HEK293 (cell line): ENCODE results near the gene TMEM234.

Experiments used
- CTCF ChIA-PET: fragments of 350-600 bp; formaldehyde crosslinking; extraction: SDS; loops from one replicate; lab custom pipeline; 2021; ENCODE audit warnings: antibody characterized with exemption; lab: Yijun Ruan, JAX
- POLR2A ChIA-PET: fragments of 300-600 bp; formaldehyde crosslinking; extraction: SDS; loops from one replicate; lab custom pipeline; 2020; ENCODE audit warnings: antibody characterized with exemption, inconsistent platforms; lab: Yijun Ruan, JAX
- H3K27ac ChIP-seq: fragments of 200-500 bp; sonication (Bioruptor generic); 2 replicates; pipeline ENCODE4 v1.5.1; 2014; ENCODE audit warnings: low read depth, low read length, control low read depth, inconsistent platforms; ENCODE audit errors: extremely low read depth
- H3K36me3 ChIP-seq, 2 experiments: fragments of 200-500 bp in 1 of 2; sonication (Bioruptor generic) in 1 of 2; 1 replicate in 1 of 2; 2 replicates in 1 of 2; pipeline ENCODE4 v1.5.1; 2014 to 2017; ENCODE audit warnings: inconsistent platforms in 2 of 2, low read length in 2 of 2; ENCODE audit not compliant: control insufficient read depth in 2 of 2, insufficient read depth in 1 of 2
- H3K4me1 ChIP-seq: fragments of 200-500 bp; sonication (Bioruptor generic); 2 replicates; pipeline ENCODE4 v1.5.1; 2014; ENCODE audit warnings: mild to moderate bottlenecking, low read length, inconsistent platforms; ENCODE audit not compliant: control insufficient read depth, insufficient read depth
- H3K4me3 ChIP-seq: 2 replicates; pipeline ENCODE4 v1.5.1; 2011; ENCODE audit warnings: low read depth, mild to moderate bottlenecking, control low read depth, low read length, moderate library complexity
- H3K9me3 ChIP-seq: fragments of 200-500 bp; sonication (Bioruptor generic); 2 replicates; pipeline ENCODE4 v1.5.1; 2014; ENCODE audit warnings: low read depth, low read length, inconsistent platforms; ENCODE audit not compliant: control insufficient read depth, insufficient read depth
- GLI4 ChIP-seq: fragments of 450-650 bp; formaldehyde crosslinking; IDR thresholded peaks from 2 replicates; pipeline ENCODE4 v1.5.1; 2016; ENCODE audit warnings: missing biosample characterization, missing genetic modification characterization
- ZNF155 ChIP-seq: fragments of 450-650 bp; formaldehyde crosslinking; IDR thresholded peaks from 2 replicates; pipeline ENCODE4 v1.5.1; 2016; ENCODE audit warnings: missing biosample characterization, missing genetic modification characterization
- ZNF157 ChIP-seq: fragments of 450-650 bp; formaldehyde crosslinking; IDR thresholded peaks from 2 replicates; pipeline ENCODE4 v1.5.1; 2016; ENCODE audit warnings: missing biosample characterization, missing genetic modification characterization
- ZNF184 ChIP-seq: fragments of 450-650 bp; IDR thresholded peaks from 2 replicates; pipeline ENCODE4 v1.5.1; 2018; ENCODE audit warnings: missing biosample characterization, mild to moderate bottlenecking, missing genetic modification characterization
- ZNF2 ChIP-seq: fragments of 450-650 bp; formaldehyde crosslinking; IDR thresholded peaks from 2 replicates; pipeline ENCODE4 v1.5.1; 2016; ENCODE audit warnings: missing biosample characterization, missing genetic modification characterization
- ZNF221 ChIP-seq: fragments of 450-650 bp; formaldehyde crosslinking; IDR thresholded peaks from 2 replicates; pipeline ENCODE4 v1.5.1; 2017; ENCODE audit warnings: missing biosample characterization, missing genetic modification characterization, borderline replicate concordance
- ZNF391 ChIP-seq: fragments of 450-650 bp; formaldehyde crosslinking; IDR thresholded peaks from 2 replicates; pipeline ENCODE4 v1.5.1; 2016; ENCODE audit warnings: low read depth, missing biosample characterization, missing genetic modification characterization, borderline replicate concordance
- ZNF624 ChIP-seq: fragments of 450-650 bp; formaldehyde crosslinking; IDR thresholded peaks from 2 replicates; pipeline ENCODE4 v1.5.1; 2017; ENCODE audit warnings: missing biosample characterization, missing genetic modification characterization
- ZNF747 ChIP-seq: fragments of 450-650 bp; formaldehyde crosslinking; IDR thresholded peaks from 2 replicates; pipeline ENCODE4 v1.5.1; 2016; ENCODE audit warnings: missing biosample characterization, missing genetic modification characterization
- ZNF785 ChIP-seq: fragments of 450-650 bp; formaldehyde crosslinking; IDR thresholded peaks from 2 replicates; pipeline ENCODE4 v1.5.1; 2016; ENCODE audit warnings: missing biosample characterization, missing genetic modification characterization
- TF ChIP-seq, protein P1 (sequence below): fragments of 450-650 bp; formaldehyde crosslinking; IDR thresholded peaks from 2 replicates; pipeline ENCODE4 v1.5.1; 2016; ENCODE audit warnings: missing biosample characterization, missing genetic modification characterization
- TF ChIP-seq, protein P2 (sequence below): fragments of 450-650 bp; formaldehyde crosslinking; IDR thresholded peaks from 2 replicates; pipeline ENCODE4 v1.5.1; 2016; ENCODE audit warnings: missing biosample characterization, missing genetic modification characterization, borderline replicate concordance
- TF ChIP-seq, protein P3 (sequence below): fragments of 450-650 bp; formaldehyde crosslinking; optimal IDR thresholded peaks from 2 replicates; pipeline ENCODE3; 2016; ENCODE audit warnings: missing biosample characterization, mild to moderate bottlenecking, missing genetic modification characterization
- TF ChIP-seq, protein P4 (sequence below): fragments of 450-650 bp; formaldehyde crosslinking; IDR thresholded peaks from 2 replicates; pipeline ENCODE4 v1.5.1; 2017; ENCODE audit warnings: missing biosample characterization, missing genetic modification characterization
- TF ChIP-seq, protein P5 (sequence below): fragments of 450-650 bp; formaldehyde crosslinking; IDR thresholded peaks from 2 replicates; pipeline ENCODE4 v1.5.1; 2016; ENCODE audit warnings: missing biosample characterization, missing genetic modification characterization
- TF ChIP-seq, protein P6 (sequence below): fragments of 450-650 bp; formaldehyde crosslinking; IDR thresholded peaks from 2 replicates; pipeline ENCODE4 v1.5.1; 2016; ENCODE audit warnings: missing biosample characterization, missing genetic modification characterization, low read depth

Gene TMEM234

DNA sequence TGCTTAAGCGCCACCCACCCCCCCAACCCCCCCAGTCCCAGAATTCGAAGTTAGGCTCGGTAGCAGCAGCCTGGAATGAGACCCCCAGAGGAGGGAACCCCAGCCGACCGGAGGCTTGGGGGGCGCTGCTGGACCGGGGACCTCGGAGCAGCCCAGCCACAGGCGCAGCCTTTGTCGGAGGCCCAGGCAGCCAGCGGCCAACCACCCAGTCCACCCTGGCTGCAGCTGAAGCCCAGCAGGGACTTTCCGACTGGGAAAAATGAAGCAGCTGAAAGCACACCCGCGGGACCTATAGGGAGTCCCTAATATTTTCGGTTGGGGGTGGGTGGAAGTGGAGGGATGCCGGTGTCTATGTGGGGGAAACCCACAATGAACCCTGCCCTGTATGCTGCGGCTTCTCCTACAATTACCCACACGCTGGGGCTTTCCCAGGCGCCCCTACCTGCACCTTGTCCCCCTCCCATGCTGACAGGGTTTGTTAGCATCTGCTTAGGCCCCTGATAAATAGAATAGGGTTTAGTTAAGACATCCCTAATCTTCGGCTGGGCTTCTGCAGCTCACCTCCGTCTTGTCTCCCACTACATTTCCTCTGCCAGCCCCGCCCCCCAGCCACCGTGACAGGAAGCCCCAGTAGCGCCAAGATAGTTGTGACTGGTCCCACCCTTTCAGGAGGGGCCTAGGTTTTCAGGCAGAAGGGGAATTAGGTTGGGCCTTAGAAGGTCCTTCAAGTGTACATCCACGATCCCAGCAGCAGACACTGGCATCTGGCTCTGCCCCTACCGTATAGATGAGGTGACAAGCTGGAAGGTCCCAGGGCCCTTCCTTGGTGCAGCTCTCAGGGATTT lies 20.9 kb downstream of the TMEM234 start (continued):
- TF ChIP-seq, protein P1, sequence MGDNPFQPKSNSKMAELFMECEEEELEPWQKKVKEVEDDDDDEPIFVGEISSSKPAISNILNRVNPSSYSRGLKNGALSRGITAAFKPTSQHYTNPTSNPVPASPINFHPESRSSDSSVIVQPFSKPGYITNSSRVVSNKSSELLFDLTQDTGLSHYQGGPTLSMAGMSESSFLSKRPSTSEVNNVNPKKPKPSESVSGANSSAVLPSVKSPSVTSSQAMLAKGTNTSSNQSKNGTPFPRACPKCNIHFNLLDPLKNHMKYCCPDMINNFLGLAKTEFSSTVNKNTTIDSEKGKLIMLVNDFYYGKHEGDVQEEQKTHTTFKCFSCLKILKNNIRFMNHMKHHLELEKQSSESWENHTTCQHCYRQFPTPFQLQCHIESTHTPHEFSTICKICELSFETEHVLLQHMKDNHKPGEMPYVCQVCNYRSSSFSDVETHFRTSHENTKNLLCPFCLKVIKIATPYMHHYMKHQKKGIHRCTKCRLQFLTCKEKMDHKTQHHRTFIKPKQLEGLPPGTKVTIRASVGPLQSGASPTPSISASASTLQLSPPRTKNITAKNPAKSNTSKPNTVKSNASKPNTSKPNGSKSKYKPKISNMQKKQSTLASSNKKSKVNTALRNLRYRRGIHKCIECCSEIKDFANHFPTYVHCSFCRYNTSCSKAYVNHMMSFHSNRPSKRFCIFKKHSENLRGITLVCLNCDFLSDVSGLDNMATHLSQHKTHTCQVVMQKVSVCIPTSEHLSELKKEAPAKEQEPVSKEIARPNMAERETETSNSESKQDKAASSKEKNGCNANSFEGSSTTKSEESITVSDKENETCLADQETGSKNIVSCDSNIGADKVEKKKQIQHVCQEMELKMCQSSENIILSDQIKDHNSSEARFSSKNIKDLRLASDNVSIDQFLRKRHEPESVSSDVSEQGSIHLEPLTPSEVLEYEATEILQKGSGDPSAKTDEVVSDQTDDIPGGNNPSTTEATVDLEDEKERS (tag by site-specific recombination) = no peak
- TF ChIP-seq ZNF624 = no peak
- TF ChIP-seq, protein P2, sequence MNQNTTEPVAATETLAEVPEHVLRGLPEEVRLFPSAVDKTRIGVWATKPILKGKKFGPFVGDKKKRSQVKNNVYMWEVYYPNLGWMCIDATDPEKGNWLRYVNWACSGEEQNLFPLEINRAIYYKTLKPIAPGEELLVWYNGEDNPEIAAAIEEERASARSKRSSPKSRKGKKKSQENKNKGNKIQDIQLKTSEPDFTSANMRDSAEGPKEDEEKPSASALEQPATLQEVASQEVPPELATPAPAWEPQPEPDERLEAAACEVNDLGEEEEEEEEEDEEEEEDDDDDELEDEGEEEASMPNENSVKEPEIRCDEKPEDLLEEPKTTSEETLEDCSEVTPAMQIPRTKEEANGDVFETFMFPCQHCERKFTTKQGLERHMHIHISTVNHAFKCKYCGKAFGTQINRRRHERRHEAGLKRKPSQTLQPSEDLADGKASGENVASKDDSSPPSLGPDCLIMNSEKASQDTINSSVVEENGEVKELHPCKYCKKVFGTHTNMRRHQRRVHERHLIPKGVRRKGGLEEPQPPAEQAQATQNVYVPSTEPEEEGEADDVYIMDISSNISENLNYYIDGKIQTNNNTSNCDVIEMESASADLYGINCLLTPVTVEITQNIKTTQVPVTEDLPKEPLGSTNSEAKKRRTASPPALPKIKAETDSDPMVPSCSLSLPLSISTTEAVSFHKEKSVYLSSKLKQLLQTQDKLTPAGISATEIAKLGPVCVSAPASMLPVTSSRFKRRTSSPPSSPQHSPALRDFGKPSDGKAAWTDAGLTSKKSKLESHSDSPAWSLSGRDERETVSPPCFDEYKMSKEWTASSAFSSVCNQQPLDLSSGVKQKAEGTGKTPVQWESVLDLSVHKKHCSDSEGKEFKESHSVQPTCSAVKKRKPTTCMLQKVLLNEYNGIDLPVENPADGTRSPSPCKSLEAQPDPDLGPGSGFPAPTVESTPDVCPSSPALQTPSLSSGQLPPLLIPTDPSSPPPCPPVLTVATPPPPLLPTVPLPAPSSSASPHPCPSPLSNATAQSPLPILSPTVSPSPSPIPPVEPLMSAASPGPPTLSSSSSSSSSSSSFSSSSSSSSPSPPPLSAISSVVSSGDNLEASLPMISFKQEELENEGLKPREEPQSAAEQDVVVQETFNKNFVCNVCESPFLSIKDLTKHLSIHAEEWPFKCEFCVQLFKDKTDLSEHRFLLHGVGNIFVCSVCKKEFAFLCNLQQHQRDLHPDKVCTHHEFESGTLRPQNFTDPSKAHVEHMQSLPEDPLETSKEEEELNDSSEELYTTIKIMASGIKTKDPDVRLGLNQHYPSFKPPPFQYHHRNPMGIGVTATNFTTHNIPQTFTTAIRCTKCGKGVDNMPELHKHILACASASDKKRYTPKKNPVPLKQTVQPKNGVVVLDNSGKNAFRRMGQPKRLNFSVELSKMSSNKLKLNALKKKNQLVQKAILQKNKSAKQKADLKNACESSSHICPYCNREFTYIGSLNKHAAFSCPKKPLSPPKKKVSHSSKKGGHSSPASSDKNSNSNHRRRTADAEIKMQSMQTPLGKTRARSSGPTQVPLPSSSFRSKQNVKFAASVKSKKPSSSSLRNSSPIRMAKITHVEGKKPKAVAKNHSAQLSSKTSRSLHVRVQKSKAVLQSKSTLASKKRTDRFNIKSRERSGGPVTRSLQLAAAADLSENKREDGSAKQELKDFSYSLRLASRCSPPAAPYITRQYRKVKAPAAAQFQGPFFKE (tag by site-specific recombination) = no peak
- TF ChIP-seq, all 188 proteins: peak for 18

DNA sequence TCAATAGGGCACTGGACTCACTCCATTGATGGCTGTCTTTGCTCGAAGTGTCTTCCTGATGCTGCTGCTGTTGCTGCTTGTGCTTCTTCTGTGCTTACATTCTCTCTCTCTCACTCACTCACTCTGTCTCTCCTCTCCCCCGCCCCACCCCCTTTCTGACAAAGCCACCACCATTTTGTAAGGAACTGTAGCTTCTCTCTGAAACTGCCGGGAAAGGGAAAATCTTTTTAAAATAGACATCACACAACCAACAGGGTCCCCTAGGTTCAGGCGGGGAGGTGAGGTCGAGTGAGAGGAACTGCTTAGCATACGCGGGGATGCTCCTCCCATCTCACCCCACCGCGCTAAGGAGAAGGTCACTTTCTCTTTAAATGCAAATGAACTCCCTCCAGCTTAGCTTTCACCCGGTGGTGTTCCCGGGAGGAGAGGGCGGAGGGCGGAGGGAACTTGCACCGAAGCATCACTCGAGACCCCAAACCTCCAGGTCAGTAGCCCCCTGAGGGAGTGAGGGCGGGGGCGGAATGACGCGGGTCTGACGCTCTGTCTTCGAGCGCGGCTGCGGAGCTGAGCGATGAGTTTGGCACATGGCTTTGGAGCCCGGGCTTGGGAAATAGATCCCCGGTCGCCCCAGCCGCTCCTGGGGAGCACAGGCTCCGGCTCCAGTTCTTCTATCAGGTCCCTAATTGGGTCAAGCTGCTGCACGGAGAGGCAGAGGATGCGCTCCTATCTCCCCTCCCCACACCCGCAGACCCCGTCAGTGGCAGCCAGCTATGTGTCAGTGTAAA lies 21.7 kb downstream of the TMEM234 start, which contains the start of gene CCDC28B:
CCDC28B (plus strand) TSS at position 370 of the 785 bp plus-strand sequence. CDS start 1,341 bp downstream, outside the sequence.
- Histone ChIP-seq H3K4me1 (no peaks in the 10 kb centered on the region; the same call in 1 of the 2 replicates), H3K4me3 (peak within 1 kb of the TSS; percentile 49), H3K9me3 (no peaks in the 10 kb centered on the region), H3K36me3 (peaks cover 0 to 55% of the 10 kb centered on the region in 2 experiments; a peak in 1 of 3 replicates), H3K27ac (no peak within 1 kb of the TSS; the same call in 1 of the 2 replicates)
- ChIA-PET POLR2A (interaction anchor here (0.6 to 5.0 kb wide), 10 partner anchors 8 to 209 kb away, joined by 3 to 25 read pairs (median 7); partner anchors contain the start of genes DCDC2B, KPNA6, MARCKSL1 and TXLNA), CTCF (interaction anchor here (0.8 to 1.2 kb wide), 2 partner anchors 20 to 48 kb away, joined by 3 to 4 read pairs; no protein-coding TSS in a partner anchor)
- TF ChIP-seq ZNF184 (tag by site-specific recombination) (no peak; the same call in 1 of the 2 replicates), ZNF221 (tag by site-specific recombination) (no peak), ZNF785 (tag by site-specific recombination) (no peak), ZNF391 (tag by site-specific recombination) (no peak), ZNF747 (no peak), GLI4 (tag by site-specific recombination) (no peak), ZNF157 (no peak), ZNF155 (no peak), ZNF2 (tag by site-specific recombination) (peak; percentile 36)
- TF ChIP-seq, protein P3, sequence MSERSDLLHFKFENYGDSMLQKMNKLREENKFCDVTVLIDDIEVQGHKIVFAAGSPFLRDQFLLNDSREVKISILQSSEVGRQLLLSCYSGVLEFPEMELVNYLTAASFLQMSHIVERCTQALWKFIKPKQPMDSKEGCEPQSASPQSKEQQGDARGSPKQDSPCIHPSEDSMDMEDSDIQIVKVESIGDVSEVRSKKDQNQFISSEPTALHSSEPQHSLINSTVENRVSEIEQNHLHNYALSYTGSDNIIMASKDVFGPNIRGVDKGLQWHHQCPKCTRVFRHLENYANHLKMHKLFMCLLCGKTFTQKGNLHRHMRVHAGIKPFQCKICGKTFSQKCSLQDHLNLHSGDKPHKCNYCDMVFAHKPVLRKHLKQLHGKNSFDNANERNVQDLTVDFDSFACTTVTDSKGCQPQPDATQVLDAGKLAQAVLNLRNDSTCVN (tag by site-specific recombination) = peak; percentile 22
- TF ChIP-seq, protein P4, sequence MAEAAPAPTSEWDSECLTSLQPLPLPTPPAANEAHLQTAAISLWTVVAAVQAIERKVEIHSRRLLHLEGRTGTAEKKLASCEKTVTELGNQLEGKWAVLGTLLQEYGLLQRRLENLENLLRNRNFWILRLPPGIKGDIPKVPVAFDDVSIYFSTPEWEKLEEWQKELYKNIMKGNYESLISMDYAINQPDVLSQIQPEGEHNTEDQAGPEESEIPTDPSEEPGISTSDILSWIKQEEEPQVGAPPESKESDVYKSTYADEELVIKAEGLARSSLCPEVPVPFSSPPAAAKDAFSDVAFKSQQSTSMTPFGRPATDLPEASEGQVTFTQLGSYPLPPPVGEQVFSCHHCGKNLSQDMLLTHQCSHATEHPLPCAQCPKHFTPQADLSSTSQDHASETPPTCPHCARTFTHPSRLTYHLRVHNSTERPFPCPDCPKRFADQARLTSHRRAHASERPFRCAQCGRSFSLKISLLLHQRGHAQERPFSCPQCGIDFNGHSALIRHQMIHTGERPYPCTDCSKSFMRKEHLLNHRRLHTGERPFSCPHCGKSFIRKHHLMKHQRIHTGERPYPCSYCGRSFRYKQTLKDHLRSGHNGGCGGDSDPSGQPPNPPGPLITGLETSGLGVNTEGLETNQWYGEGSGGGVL (tag by site-specific recombination) = no peak
- TF ChIP-seq, protein P5, sequence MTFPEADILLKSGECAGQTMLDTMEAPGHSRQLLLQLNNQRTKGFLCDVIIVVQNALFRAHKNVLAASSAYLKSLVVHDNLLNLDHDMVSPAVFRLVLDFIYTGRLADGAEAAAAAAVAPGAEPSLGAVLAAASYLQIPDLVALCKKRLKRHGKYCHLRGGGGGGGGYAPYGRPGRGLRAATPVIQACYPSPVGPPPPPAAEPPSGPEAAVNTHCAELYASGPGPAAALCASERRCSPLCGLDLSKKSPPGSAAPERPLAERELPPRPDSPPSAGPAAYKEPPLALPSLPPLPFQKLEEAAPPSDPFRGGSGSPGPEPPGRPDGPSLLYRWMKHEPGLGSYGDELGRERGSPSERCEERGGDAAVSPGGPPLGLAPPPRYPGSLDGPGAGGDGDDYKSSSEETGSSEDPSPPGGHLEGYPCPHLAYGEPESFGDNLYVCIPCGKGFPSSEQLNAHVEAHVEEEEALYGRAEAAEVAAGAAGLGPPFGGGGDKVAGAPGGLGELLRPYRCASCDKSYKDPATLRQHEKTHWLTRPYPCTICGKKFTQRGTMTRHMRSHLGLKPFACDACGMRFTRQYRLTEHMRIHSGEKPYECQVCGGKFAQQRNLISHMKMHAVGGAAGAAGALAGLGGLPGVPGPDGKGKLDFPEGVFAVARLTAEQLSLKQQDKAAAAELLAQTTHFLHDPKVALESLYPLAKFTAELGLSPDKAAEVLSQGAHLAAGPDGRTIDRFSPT (tag by site-specific recombination) = no peak
- TF ChIP-seq, protein P6, sequence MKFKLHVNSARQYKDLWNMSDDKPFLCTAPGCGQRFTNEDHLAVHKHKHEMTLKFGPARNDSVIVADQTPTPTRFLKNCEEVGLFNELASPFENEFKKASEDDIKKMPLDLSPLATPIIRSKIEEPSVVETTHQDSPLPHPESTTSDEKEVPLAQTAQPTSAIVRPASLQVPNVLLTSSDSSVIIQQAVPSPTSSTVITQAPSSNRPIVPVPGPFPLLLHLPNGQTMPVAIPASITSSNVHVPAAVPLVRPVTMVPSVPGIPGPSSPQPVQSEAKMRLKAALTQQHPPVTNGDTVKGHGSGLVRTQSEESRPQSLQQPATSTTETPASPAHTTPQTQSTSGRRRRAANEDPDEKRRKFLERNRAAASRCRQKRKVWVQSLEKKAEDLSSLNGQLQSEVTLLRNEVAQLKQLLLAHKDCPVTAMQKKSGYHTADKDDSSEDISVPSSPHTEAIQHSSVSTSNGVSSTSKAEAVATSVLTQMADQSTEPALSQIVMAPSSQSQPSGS (tag by site-specific recombination) = no peak
